Measurements from ENCODE around the gene DPF3. TPM values are rescaled to one million over a fixed set of nuclear protein-coding genes. Genes with fewer than 3 reads are reported as not detected.

Gene DPF3
- total and polyA plus RNA-seq, 9 of the 15 experiments (the other 6 are each of a cell fraction or from before 2014, with no cell fraction given) = 0.21 to 4.9 (median 1.2) TPM

DNA sequence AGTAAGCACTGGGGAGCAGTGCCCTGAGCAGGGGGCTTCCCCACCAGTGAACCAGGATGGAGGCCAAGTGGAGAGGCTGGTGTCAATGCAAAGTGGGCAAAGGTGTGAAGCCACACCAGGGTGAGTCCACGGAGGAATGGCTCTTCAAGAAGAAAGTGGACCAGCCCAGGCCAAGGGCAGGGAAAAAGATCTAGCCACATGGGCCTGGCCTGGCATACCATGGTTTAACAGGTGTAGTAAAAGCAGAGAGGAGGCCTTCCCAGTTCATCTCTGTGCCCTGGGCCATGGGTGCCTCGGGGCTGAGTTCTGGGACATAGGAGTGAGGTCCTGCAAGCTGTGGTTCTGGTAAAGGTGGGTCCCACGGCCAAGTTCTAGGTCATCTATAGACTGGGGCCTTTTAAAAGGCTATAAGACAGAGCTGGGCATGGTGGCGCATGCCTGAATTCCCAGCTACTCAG lies 153.4 kb downstream of the DPF3 start:
- WGBS (ENCODE audit: insufficient coverage, low coverage, missing lambda C conversion rate) = 42% methylated on average over 3 of the region's 4 CpGs
- Histone ChIP-seq H3K9me3 (replicated peaks; ENCODE audit: control insufficient read depth, insufficient read depth, low read depth, low read length) (no peaks in the 10 kb centered on the region), H3K9ac (ENCODE audit: insufficient read depth in 1 of 2, low read depth in 2 of 2, low read length in 2 of 2) (no peak overlapping the region), H3K9me1 (ENCODE audit: control insufficient read depth, insufficient read depth, low read length) (no peaks in the 10 kb centered on the region), H3K79me2 (ENCODE audit: control insufficient read depth, insufficient read depth, low read length) (no peaks in the 10 kb centered on the region), H4K20me1 (replicated peaks; ENCODE audit: control insufficient read depth, insufficient read depth, low read length) (no peaks in the 10 kb centered on the region), H3K4me1 (replicated peaks in 1 of 2; ENCODE audit: control insufficient read depth in 2 of 2, insufficient read depth in 2 of 2, low read length in 2 of 2) (peaks cover 16 to 21% of the 10 kb centered on the region in 2 experiments; a peak in 4 of 5 replicates), H3K36me3 (ENCODE audit: control insufficient read depth, insufficient read depth, low read length) (no peaks in the 10 kb centered on the region), H3K27ac (ENCODE audit: extremely low read depth, low read depth, low read length) (no peak overlapping the region), H3K27me3 (ENCODE audit: control insufficient read depth in 2 of 2, insufficient read depth in 2 of 2, low read length in 2 of 2) (no peaks in the 10 kb centered on the region), H3K4me3 (no peak overlapping the region), H3K4me2 (ENCODE audit: insufficient read depth, low read length) (no peak overlapping the region), H2AFZ (ENCODE audit: low read depth, low read length) (no peak overlapping the region)
- in situ Hi-C loops (cut with MboI) = no loop called here
- no peak for TF ChIP-seq COPS2 (conservative IDR thresholded peaks at IDR 0.05)
- no peak for TF ChIP-seq PHB (CRISPR knock-in tag; IDR thresholded peaks at IDR 0.05)
- no peak for TF ChIP-seq TSC22D4 (tag; IDR thresholded peaks at IDR 0.05)
- TF ChIP-seq, protein P1, sequence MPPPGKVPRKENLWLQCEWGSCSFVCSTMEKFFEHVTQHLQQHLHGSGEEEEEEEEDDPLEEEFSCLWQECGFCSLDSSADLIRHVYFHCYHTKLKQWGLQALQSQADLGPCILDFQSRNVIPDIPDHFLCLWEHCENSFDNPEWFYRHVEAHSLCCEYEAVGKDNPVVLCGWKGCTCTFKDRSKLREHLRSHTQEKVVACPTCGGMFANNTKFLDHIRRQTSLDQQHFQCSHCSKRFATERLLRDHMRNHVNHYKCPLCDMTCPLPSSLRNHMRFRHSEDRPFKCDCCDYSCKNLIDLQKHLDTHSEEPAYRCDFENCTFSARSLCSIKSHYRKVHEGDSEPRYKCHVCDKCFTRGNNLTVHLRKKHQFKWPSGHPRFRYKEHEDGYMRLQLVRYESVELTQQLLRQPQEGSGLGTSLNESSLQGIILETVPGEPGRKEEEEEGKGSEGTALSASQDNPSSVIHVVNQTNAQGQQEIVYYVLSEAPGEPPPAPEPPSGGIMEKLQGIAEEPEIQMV (tag; conservative IDR thresholded peaks at IDR 0.05; ENCODE audit: low read depth) = no peak
- TF ChIP-seq DACH1 (IDR thresholded peaks at IDR 0.05; ENCODE audit: partially characterized antibody) = no peak
- TF ChIP-seq RBM22 (IDR thresholded peaks at IDR 0.05; ENCODE audit: low read depth, low read length, poor library complexity, severe bottlenecking) = no peak
- no peak for TF ChIP-seq KLF10 (CRISPR knock-in tag; IDR thresholded peaks at IDR 0.05)
- TF ChIP-seq CEBPG (CRISPR knock-in tag; IDR thresholded peaks at IDR 0.05) = no peak
- TF ChIP-seq CEBPG (tag; conservative IDR thresholded peaks at IDR 0.05 in 1 of 2, IDR thresholded peaks at IDR 0.05 in 1 of 2) = no peak
- no peak for TF ChIP-seq TCF7L2 (IDR thresholded peaks at IDR 0.05; ENCODE audit: low read depth, low read length)
- no peak for TF ChIP-seq NFRKB (IDR thresholded peaks at IDR 0.05; ENCODE audit: low read depth)
- TF ChIP-seq JUND (IDR thresholded peaks at IDR 0.05; ENCODE audit: borderline replicate concordance, low read depth, low read length) = no peak
- no peak for TF ChIP-seq JUND (tag; IDR thresholded peaks at IDR 0.05; ENCODE audit: borderline replicate concordance, low read depth, low read length)
- no peak for TF ChIP-seq NELFE (IDR thresholded peaks at IDR 0.05; ENCODE audit: insufficient read depth, insufficient read length)
- no peak for TF ChIP-seq SAFB (IDR thresholded peaks at IDR 0.05; ENCODE audit: borderline replicate concordance, low read depth, low read length)
- CTCF ChIA-PET (ENCODE audit: low intra/inter-chr PET ratio) = no interaction called here
- POLR2A ChIA-PET = no interaction called here
- no peak for DNase-seq (ENCODE audit: extremely low read depth in 1 of 4, low spot score in 3 of 4)
- no peak for FAIRE-seq
- no peak for ATAC-seq
- intact Hi-C loops (cut with micrococcal nuclease) = loop anchor here (10.0 kb wide), 1 partner anchor 84 kb away; no protein-coding TSS in a partner anchor
- BruUV-seq (replicated peaks) = no TSS peak

Measured in K562 (cell line).